Inflammatory macrophage treated with lipopolysaccharide for 1 hour (primary cell): ENCODE data around the gene TRMT61A.
"Not testable (repeated sequence)": the region's sequence is repeated elsewhere in the genome, so short reads cannot be mapped to it uniquely, and the experiment has no call there.

Experiments used
- DNase-seq, 2 donors: peaks; one replicate each; pipeline ENCODE4 v3.0.0-alpha.2; 2020 to 2022

TRMT61A gene

GRCh38 chr14:103523575-103523954 lies 5.4 kb upstream of the TRMT61A start:
- DNase-seq: no peak

GRCh38 chr14:103524002-103524935 lies 4.7 kb upstream of the TRMT61A start:
- DNase-seq: no peak

GRCh38 chr14:103525430-103526246 lies 3.4 kb upstream of the TRMT61A start:
- not testable (repeated sequence) for DNase-seq

GRCh38 chr14:103526247-103526913 lies 2.6 kb upstream of the TRMT61A start:
- peak; percentile 32 to 47 for DNase-seq

GRCh38 chr14:103526914-103527248 lies 2.1 kb upstream of the TRMT61A start:
- no peak for DNase-seq

GRCh38 chr14:103527408-103528145 lies 1.4 kb upstream of the TRMT61A start:
- DNase-seq: peak; percentile 70 to 83

GRCh38 chr14:103528146-103528586 lies 830 bp upstream of the TRMT61A start:
- no peak for DNase-seq

GRCh38 chr14:103529383-103530365 lies 678 bp downstream of the TRMT61A start:
- no peak for DNase-seq

- DNase-seq: no peak
Observed at GRCh38 chr14:103530390-103530789, 1.4 kb downstream of the TRMT61A start.

- no peak for DNase-seq
Observed at GRCh38 chr14:103530831-103531230, 1.8 kb downstream of the TRMT61A start.

- no peak for DNase-seq
Observed at GRCh38 chr14:103531421-103532215, 2.6 kb downstream of the TRMT61A start.

- DNase-seq: no peak
Observed at GRCh38 chr14:103532216-103533136, 3.5 kb downstream of the TRMT61A start.

GRCh38 chr14:103533137-103533998 lies 4.4 kb downstream of the TRMT61A start:
- peak; percentile 56 to 64 for DNase-seq

GRCh38 chr14:103533999-103534575 lies 5.1 kb downstream of the TRMT61A start:
- DNase-seq: no peak

GRCh38 chr14:103534576-103535061 lies 5.6 kb downstream of the TRMT61A start:
- DNase-seq: no peak

- DNase-seq: no peak
Observed at GRCh38 chr14:103535081-103535890, 6.3 kb downstream of the TRMT61A start.
